Activated CD8-positive, alpha-beta memory T cell treated with anti-CD3 and anti-CD28 coated beads, Interleukin-2, amount 50 U/mL, for 48 hours (primary cell): Measurements from ENCODE around the gene EFHC2.
"Not testable (repeated sequence)": the region's sequence is repeated elsewhere in the genome, so short reads cannot be mapped to it uniquely, and the experiment has no call there.

ENCODE experiments used
- DNase-seq: peaks from one replicate; pipeline ENCODE4 v3.0.0-alpha.2; 2020

The EFHC2 gene

GRCh38 chrX:44228621-44229020, 114.9 kb downstream of the EFHC2 start:
- no peak for DNase-seq

DNA sequence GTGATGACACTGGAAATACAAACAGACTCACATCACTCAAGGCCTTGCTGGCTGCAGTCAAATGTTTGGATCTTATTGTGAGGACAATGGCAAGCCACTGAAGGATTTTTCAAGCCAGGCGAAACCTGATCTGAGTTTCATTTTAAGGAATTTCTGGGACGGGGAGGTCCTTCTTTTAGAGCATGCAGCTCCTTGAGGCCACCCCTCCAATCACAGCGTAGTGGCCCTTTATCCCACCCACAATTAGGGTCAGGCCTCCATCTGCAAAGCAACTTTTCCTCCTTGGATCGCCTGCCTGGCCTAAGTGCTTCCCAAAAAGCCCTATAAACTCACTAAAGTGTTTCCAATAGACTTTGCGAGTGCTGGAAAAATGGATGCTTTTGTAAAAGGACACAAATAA, 115.5 kb downstream of the EFHC2 start:
- DNase-seq: no peak

- no peak for DNase-seq
Observed at GRCh38 chrX:44225667-44226066, 117.8 kb downstream of the EFHC2 start.

DNA sequence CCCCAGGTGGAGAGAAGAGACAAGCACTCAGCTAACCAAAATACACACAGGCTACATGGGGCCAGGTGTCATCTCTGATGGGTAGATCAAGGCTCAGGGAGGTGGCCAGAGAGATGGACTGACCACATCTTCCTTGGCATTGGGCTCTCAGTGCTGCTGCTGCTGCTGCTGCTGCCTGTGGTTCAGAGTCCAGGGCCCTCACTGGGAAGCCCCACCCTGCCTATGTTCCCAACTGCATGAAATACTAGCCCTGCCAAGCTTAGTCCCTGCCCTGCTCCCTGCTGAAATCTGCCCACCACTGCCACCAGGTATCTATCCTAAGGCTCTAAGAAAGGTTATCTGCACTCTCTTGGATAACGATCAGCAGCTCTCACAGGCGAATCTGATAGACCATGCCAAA, 118.7 kb downstream of the EFHC2 start:
- no peak for DNase-seq

DNA sequence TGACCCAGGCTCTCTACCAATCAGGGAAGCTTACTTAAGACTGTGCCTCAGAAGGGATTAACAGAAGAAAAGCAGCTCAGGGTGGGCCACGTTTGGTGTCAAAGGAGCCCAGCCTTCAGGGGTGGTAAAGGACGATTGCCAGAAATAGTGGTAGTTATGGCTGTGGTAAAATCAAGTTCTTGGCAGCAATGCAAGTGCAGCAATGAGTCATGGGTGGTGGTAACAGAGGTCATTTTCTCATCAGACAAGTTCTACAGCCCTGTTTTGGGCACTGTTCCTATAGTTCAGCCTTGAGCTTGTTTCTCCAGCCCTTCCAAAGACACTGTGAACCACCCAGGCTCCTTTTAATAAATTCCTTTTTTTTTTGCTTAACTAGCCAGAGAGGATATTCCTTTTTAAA, 120.3 kb downstream of the EFHC2 start:
- no peak for DNase-seq

GRCh38 chrX:44218465-44218864, 125.0 kb downstream of the EFHC2 start:
- DNase-seq: no peak

- DNase-seq: no peak
Observed at GRCh38 chrX:44216171-44216570, 127.3 kb downstream of the EFHC2 start.

DNA sequence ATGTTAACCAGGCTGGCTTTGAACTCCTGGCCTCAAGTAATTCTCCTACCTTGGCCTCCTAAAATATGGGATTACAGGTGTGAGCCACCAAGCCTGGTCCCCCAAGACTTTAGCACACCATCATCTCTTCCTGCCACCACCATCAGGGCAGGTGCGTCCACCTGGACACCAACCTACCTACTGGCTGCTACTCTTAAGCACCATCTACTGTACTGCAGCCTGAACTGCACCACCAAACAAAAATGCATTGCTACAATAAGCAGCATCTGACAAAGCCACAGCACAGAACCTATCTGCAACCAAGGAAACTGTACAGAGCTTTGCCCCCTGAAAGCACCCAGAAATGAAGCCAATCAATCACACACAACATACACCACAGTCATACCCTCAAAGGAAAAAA, 139.7 kb downstream of the EFHC2 start:
- no peak for DNase-seq

DNA sequence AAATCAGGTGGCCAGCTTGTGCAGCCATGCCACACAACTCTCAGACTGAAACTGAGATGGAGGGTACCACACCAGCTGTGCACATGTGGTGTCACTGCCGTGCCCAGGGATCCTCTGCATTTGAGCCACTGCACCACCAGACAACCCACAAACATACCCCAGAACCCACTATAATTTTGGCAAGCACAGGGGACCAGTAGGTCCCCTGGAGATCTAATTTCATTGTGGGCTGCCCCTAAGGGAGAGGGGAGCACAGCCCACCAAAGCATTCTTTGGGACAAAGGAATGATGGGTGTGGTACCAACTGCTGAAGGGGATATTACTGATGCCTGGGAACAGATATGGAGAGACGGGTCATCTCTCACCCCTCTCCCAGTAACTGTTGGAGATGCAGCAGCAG, 140.9 kb downstream of the EFHC2 start:
- no peak for DNase-seq

GRCh38 chrX:44189116-44189515, 154.4 kb downstream of the EFHC2 start:
- no peak for DNase-seq

DNA sequence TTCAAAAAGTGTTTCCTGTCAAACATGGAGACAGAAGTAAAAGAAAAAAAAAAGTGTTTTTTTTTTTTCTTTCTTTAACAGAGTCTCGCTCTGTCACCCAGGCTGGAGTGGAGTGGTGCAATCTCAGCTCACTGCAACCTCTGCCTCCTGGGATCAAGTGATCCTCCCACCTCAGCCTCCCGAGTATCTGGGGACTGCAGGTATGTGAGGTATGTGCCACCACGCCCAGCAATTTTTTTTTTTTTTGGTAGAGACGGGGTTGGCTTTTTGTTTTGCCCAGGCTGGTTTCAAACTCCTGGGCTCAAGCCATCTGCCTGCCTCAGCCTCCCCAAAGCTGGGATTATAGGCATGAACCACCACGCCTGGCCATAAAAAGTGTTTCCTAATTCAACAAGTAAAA, 155.6 kb downstream of the EFHC2 start:
- not testable (repeated sequence) for DNase-seq

GRCh38 chrX:44183329-44183728, 160.1 kb downstream of the EFHC2 start:
- no peak for DNase-seq

DNA sequence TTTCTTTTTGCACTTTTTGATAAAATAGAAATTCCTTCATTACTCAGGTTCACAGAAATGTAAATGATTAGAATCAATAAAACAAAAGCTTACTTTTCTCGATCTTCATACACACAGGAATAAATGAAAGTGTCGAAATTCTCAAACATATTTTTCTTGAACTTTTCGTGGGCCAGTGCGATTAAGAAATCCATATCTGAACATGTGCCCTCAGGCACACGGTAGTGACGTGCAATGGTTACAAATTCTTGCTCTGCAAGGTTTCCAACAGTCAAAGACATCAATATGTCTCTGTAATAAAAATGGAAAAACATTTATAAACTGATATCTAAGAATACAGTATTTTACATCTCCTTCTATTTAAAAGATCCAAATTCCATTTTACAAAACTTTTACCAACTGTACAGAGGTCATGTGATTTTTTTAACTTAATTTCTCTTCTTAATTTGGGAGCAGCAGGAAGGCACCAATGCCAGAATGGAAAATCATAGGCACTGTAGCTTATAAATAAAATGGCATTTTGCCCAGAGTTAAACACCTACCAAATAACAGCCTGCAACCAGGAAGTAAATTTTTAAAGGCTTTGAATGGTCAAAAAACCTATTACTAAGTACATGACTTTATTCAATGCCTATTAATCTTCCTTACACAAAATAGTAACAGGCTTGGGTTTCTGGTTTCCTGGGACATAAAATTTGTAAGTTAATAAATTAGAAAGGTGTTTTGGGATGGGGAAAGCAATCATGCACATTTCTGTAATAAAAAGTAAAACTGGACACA, 165.0 kb downstream of the EFHC2 start:
- DNase-seq: no peak

GRCh38 chrX:44175455-44175854, 168.0 kb downstream of the EFHC2 start:
- no peak for DNase-seq

DNA sequence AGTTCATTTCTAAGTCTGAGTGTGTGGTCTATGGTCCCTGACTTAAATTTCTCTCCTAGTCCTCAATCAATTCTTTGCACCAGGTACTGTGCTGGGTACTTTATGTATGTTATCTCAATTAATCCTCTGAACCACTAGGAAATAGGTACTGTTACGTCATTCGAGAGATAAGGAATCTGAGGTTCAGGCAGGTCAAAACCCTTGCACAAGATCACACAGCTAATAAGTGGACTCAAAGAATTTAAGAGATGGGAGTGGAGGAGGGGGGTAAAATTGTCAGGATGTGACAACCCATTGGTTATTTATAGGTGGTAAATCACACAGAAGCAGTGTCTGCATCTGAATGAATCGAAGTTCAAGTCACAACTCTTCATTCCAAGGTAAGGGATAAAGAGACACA, 169.4 kb downstream of the EFHC2 start:
- DNase-seq: no peak

DNA sequence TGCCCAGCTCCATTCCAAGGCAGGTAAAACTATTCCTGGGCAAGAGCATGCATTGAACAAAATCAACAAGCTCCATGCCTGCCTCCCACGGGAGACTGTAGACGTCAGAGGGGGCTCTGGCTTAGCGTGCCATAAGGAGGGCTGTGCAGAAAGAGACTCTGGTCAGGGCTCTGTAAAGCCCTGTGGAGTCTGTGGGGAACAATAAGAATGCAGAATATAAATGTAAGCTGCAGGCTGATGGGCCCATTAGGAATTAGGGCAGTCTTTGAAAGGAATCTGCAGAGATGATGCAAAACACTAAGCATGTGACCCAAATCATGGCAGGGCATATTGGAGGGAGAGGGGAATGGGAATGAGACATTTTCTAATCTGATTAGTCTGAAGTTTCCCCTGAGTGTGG, 170.3 kb downstream of the EFHC2 start:
- no peak for DNase-seq

GRCh38 chrX:44167116-44167515, 176.4 kb downstream of the EFHC2 start:
- no peak for DNase-seq

- DNase-seq: no peak
Observed at GRCh38 chrX:44162964-44163475, 180.5 kb downstream of the EFHC2 start.

DNA sequence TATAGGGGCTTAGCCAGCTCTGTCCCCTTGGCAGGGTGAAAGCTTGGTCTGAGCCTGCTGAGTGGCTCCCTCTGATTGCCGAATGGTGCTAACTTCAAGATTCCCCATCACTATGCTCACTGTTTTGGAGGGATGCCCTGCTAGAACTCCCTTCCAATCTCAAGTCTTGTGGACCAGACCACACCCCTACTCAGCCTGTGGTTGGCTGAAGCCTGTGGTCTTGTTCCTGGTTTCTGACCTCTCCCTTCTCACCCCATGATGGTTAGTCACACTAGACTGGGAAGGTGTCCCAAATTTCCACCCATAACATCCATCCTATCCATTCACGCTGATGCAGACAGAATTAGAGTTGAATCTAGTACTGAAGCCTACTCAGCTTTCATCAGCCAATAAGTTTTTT, 185.6 kb downstream of the EFHC2 start:
- DNase-seq: no peak

- DNase-seq: no peak
Observed at GRCh38 chrX:44157283-44157682, 186.2 kb downstream of the EFHC2 start.

- DNase-seq: no peak
Observed at GRCh38 chrX:44156726-44157125, 186.7 kb downstream of the EFHC2 start.

GRCh38 chrX:44155126-44155525, 188.3 kb downstream of the EFHC2 start:
- DNase-seq: no peak

- no peak for DNase-seq
Observed at GRCh38 chrX:44152852-44153251, 190.6 kb downstream of the EFHC2 start.

DNA sequence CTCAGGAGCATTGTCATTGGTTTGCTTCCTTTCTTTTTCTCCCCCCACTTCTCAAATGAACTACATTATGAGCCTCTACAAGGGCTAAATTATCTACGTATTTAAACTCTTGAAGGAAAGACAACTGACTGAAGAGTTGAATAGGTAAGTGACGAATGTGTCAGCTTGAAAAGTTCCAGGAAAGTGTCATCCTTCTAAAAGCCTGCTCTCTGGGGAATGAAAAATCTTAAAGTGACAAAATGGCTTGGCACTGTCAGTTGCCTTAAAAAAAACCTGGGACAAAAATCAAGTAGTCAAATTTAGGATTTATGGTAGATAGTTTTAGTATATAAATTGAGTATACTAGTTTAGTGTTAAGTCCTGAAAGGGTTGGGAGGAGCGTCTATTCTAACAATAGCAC, 196.3 kb downstream of the EFHC2 start:
- DNase-seq: no peak
